Measurements from ENCODE around the gene PRKCH. TPM values are rescaled to one million over a fixed set of nuclear protein-coding genes. Genes with fewer than 3 reads are reported as not detected.
"Not testable (repeated sequence)": the region's sequence is repeated elsewhere in the genome, so short reads cannot be mapped to it uniquely, and the experiment has no call there.

Gene PRKCH
- total and polyA plus RNA-seq, 2 experiments from 2014 or later = 7.1 to 11.2 TPM

GRCh38 chr14:61462566-61463193 lies 141.3 kb downstream of the PRKCH start:
- TF ChIP-seq EZH2 (IDR thresholded peaks at IDR 0.05; ENCODE audit: borderline replicate concordance) (no peak), CTCF (IDR thresholded peaks at IDR 0.05; ENCODE audit: poor library complexity) (no peak), EZH2phosphoT487 (IDR thresholded peaks at IDR 0.05; ENCODE audit: low read depth, severe bottlenecking, unreplicated experiment) (no peak)
- H3K9me2 ChIP-seq (replicated peaks; ENCODE audit: insufficient read depth) = no peaks in the 10 kb centered on the region
- no peaks in the 10 kb centered on the region for H3K27me3 ChIP-seq
- no peak overlapping the region for H2AFZ ChIP-seq
- peaks cover 5% of the 10 kb centered on the region for H3K9me3 ChIP-seq (ENCODE audit: low read depth)
- no peaks in the 10 kb centered on the region for H3K36me3 ChIP-seq (replicated peaks; ENCODE audit: insufficient read depth, low read depth)
- no peak overlapping the region for H3K4me3 ChIP-seq
- peak overlapping the region; percentile 11 for H3K4me2 ChIP-seq
- H3K4me1 ChIP-seq (ENCODE audit: insufficient read depth) = peaks cover 27% of the 10 kb centered on the region
- WGBS (ENCODE audit: low lambda C conversion rate, missing lambda C conversion rate) = 24% methylated on average over 4 of the region's 4 CpGs
- no peaks in the 10 kb centered on the region for H4K20me1 ChIP-seq (ENCODE audit: insufficient read depth, poor library complexity, severe bottlenecking)
- H3K79me2 ChIP-seq = no peaks in the 10 kb centered on the region
- peak; percentile 55 for DNase-seq (ENCODE audit: low spot score)
- peak overlapping the region; percentile 66 for H3K27ac ChIP-seq

- Histone ChIP-seq H3K27me3 (no peaks in the 10 kb centered on the region), H3K9me2 (replicated peaks; ENCODE audit: insufficient read depth) (no peaks in the 10 kb centered on the region), H3K4me1 (ENCODE audit: insufficient read depth) (peaks cover 27% of the 10 kb centered on the region), H2AFZ (no peak overlapping the region), H3K27ac (peak overlapping the region; percentile 66), H4K20me1 (ENCODE audit: insufficient read depth, poor library complexity, severe bottlenecking) (no peaks in the 10 kb centered on the region), H3K4me3 (no peak overlapping the region), H3K36me3 (replicated peaks; ENCODE audit: insufficient read depth, low read depth) (no peaks in the 10 kb centered on the region), H3K79me2 (no peaks in the 10 kb centered on the region), H3K9me3 (ENCODE audit: low read depth) (peaks cover 5% of the 10 kb centered on the region), H3K4me2 (no peak overlapping the region)
- 95% methylated on average over 3 of the region's 3 CpGs for WGBS (ENCODE audit: low lambda C conversion rate, missing lambda C conversion rate)
- TF ChIP-seq EZH2phosphoT487 (IDR thresholded peaks at IDR 0.05; ENCODE audit: low read depth, severe bottlenecking, unreplicated experiment) (no peak), CTCF (IDR thresholded peaks at IDR 0.05; ENCODE audit: poor library complexity) (no peak), EZH2 (IDR thresholded peaks at IDR 0.05; ENCODE audit: borderline replicate concordance) (no peak)
- no peak for DNase-seq (ENCODE audit: low spot score)
Observed at GRCh38 chr14:61463664-61464285, 142.4 kb downstream of the PRKCH start.

GRCh38 chr14:61464539-61465320 lies 143.4 kb downstream of the PRKCH start:
- H3K36me3 ChIP-seq (replicated peaks; ENCODE audit: insufficient read depth, low read depth); H3K4me2 ChIP-seq; H3K9me2 ChIP-seq (replicated peaks; ENCODE audit: insufficient read depth); H3K4me3 ChIP-seq; H4K20me1 ChIP-seq (ENCODE audit: insufficient read depth, poor library complexity, severe bottlenecking); DNase-seq (ENCODE audit: low spot score); H3K9me3 ChIP-seq (ENCODE audit: low read depth); H3K27me3 ChIP-seq; H3K79me2 ChIP-seq; H2AFZ ChIP-seq: not testable (repeated sequence)
- 100% methylated on average over 2 of the region's 2 CpGs for WGBS (ENCODE audit: low lambda C conversion rate, missing lambda C conversion rate)
- Histone ChIP-seq H3K4me1 (ENCODE audit: insufficient read depth) (peaks cover 31% of the 10 kb centered on the region), H3K27ac (peak overlapping the region; percentile 84)

All from hepatocyte (in vitro differentiated cells).